CD4-positive, CD25-positive, alpha-beta regulatory T cell (primary cell): ENCODE data around the gene SMPD2. TPM values are rescaled to one million over a fixed set of nuclear protein-coding genes. Genes with fewer than 3 reads are reported as not detected.
A peak's percentile ranks its signal among the peaks of the same experiment; 100 is the strongest.

Experiments
- ATAC-seq, 2 donors: fragments of 150-1000 bp; cut with Tn5 transposase; one replicate each; pipeline ENCODE4 v1.10.0; 2021; ENCODE audit warnings: low read depth in 2 of 2, moderate number of reproducible peaks in 2 of 2, moderate library complexity in 1 of 2
- DNase-seq, 3 donors: peaks; one replicate each; pipeline versions ENCODE4 v3.0.0 to v3.0.0-alpha.2; 2012 to 2022; ENCODE audit warnings: mixed read lengths in 1 of 3
- H3K27ac ChIP-seq: one replicate; pipeline ENCODE4 v1.7.0; 2013; ENCODE audit warnings: mild to moderate bottlenecking, low read length; ENCODE audit not compliant: insufficient read depth, poor library complexity, severe bottlenecking
- H3K27me3 ChIP-seq: one replicate; pipeline ENCODE4 v1.7.0; 2013; ENCODE audit warnings: low read length; ENCODE audit not compliant: control insufficient read depth, insufficient read depth
- H3K36me3 ChIP-seq: one replicate; pipeline ENCODE4 v1.7.0; 2013; ENCODE audit warnings: mild to moderate bottlenecking, low read length, moderate library complexity; ENCODE audit not compliant: control insufficient read depth, insufficient read depth
- H3K4me1 ChIP-seq: 2 replicates; pipeline ENCODE4 v1.7.0; 2013; ENCODE audit warnings: mild to moderate bottlenecking, low read length; ENCODE audit not compliant: insufficient read depth, control insufficient read depth, poor library complexity, severe bottlenecking
- H3K4me3 ChIP-seq: one replicate; pipeline ENCODE4 v1.7.0; 2013; ENCODE audit warnings: low read depth, mild to moderate bottlenecking, low read length, moderate library complexity
- H3K9me3 ChIP-seq, 2 experiments: 1 replicate in 1 of 2; 2 replicates in 1 of 2; pipeline ENCODE4 v1.7.0; 2013; ENCODE audit warnings: low read length in 2 of 2, mild to moderate bottlenecking in 1 of 2, moderate library complexity in 1 of 2; ENCODE audit not compliant: control insufficient read depth in 2 of 2
- H3K27ac Mint-ChIP-seq, 3 donors: one replicate each; pipeline ENCODE4 v1.8.0; 2020 to 2022; ENCODE audit warnings: mild to moderate bottlenecking in 3 of 3, mixed read lengths in 3 of 3, moderate library complexity in 2 of 3
- H3K27me3 Mint-ChIP-seq: one replicate; pipeline ENCODE4 v1.8.0; 2022; ENCODE audit warnings: mild to moderate bottlenecking, mixed read lengths
- H3K36me3 Mint-ChIP-seq: one replicate; pipeline ENCODE4 v1.8.0; 2020; ENCODE audit warnings: mixed read lengths
- H3K4me1 Mint-ChIP-seq, 4 donors: one replicate each; pipeline ENCODE4 v1.8.0; 2020 to 2022; ENCODE audit warnings: mixed read lengths in 4 of 4, mild to moderate bottlenecking in 1 of 4
- H3K4me3 Mint-ChIP-seq, 4 donors: one replicate each; pipeline ENCODE4 v1.8.0; 2020 to 2022; ENCODE audit warnings: mild to moderate bottlenecking in 4 of 4, mixed read lengths in 4 of 4, moderate library complexity in 3 of 4
- H3K9me3 Mint-ChIP-seq, 7 donors: one replicate each; pipeline ENCODE4 v1.8.0; 2020 to 2022; ENCODE audit warnings: mixed read lengths in 7 of 7, mild to moderate bottlenecking in 3 of 7, moderate library complexity in 2 of 7
- polyA plus RNA-seq, 4 donors: library from polyadenylated mRNA; unstranded; fragments of 300-500 nt; fragmentation: Illumina TruSeq; gene quantifications; one replicate each; pipeline ENCODE4 v1.2.3, GENCODE V29; 2021
- total RNA-seq: library from RNA; stranded (reverse); gene quantifications from one replicate; pipeline ENCODE4 v1.2.3, GENCODE V29; 2022

Gene SMPD2
- total and polyA plus RNA-seq, 5 donors from 2014 or later: 9.5 to 30.2 (median 12.7) TPM

- Histone ChIP-seq H3K36me3 (peaks cover 3% of the 10 kb centered on the region), H3K9me3 (no peaks in the 10 kb centered on the region), H3K27ac (peak overlapping the region; percentile 86), H3K27me3 (no peaks in the 10 kb centered on the region), H3K4me3 (peak overlapping the region; percentile 75), H3K4me1 (peaks cover 35% of the 10 kb centered on the region)
- no peak for ATAC-seq
- Mint-ChIP-seq H3K4me3 (peak overlapping the region; percentile 79 to 93 (median 82)), H3K27ac (peak overlapping the region; percentile 81 to 93 (median 93)), H3K36me3 (peaks cover 20% of the 10 kb centered on the region), H3K4me1 (peaks cover 22 to 35% (median 26%) of the 10 kb centered on the region in 4 donors), H3K9me3 (peaks cover 0 to 2% (median 0%) of the 10 kb centered on the region in 7 donors), H3K27me3 (peaks cover 7% of the 10 kb centered on the region)
- DNase-seq: no peak
These were observed 43.6 kb downstream of the SMPD2 start for GRCh38 chr6:109484122-109484521.

GRCh38 chr6:109485266-109485935 lies 44.9 kb downstream of the SMPD2 start:
- Histone ChIP-seq H3K4me1 (peaks cover 22% of the 10 kb centered on the region), H3K36me3 (peaks cover 2% of the 10 kb centered on the region), H3K4me3 (no peak overlapping the region), H3K27ac (no peak overlapping the region), H3K9me3 (no peaks in the 10 kb centered on the region), H3K27me3 (no peaks in the 10 kb centered on the region)
- H3K9me3 Mint-ChIP-seq: peaks cover 0 to 2% (median 0%) of the 10 kb centered on the region in 7 donors
- DNase-seq: no peak
- no peak for ATAC-seq
- peaks cover 18 to 26% (median 21%) of the 10 kb centered on the region in 4 donors for H3K4me1 Mint-ChIP-seq
- H3K27ac Mint-ChIP-seq: peak overlapping the region in 2 of 3 donors; percentile 9 to 93
- peaks cover 7% of the 10 kb centered on the region for H3K27me3 Mint-ChIP-seq
- H3K36me3 Mint-ChIP-seq: peaks cover 13% of the 10 kb centered on the region
- peak overlapping the region in 2 of 4 donors; percentile 84 to 93 for H3K4me3 Mint-ChIP-seq

DNA sequence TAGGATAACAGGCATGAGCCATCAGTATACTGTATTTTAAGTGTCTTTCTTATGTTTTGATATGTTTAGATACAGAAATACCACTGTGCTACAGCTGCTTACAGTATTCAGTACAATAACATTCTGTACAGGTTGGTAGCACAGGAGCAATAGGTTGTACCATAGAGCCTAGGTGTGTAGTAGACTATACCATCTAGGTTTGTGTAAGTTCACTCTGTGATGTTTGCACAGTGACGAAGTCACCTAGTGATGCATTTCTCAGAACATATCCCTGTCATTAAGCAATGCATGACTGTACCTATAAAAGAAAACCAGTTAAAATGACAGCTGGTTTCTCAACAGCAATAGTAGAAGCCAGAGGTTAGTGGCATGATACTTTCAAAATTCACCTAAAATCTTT lies 45.5 kb downstream of the SMPD2 start:
- Mint-ChIP-seq H3K27me3 (peaks cover 7% of the 10 kb centered on the region), H3K4me1 (peaks cover 16 to 24% (median 20%) of the 10 kb centered on the region in 4 donors), H3K4me3 (peak overlapping the region in 2 of 4 donors; percentile 36 to 84), H3K9me3 (peaks cover 0 to 2% (median 0%) of the 10 kb centered on the region in 7 donors), H3K27ac (no peak overlapping the region), H3K36me3 (peaks cover 9% of the 10 kb centered on the region)
- Histone ChIP-seq H3K27me3 (no peaks in the 10 kb centered on the region), H3K27ac (no peak overlapping the region), H3K4me3 (no peak overlapping the region), H3K36me3 (no peaks in the 10 kb centered on the region), H3K4me1 (peaks cover 21% of the 10 kb centered on the region), H3K9me3 (no peaks in the 10 kb centered on the region)
- ATAC-seq (no peak), DNase-seq (no peak)

DNA sequence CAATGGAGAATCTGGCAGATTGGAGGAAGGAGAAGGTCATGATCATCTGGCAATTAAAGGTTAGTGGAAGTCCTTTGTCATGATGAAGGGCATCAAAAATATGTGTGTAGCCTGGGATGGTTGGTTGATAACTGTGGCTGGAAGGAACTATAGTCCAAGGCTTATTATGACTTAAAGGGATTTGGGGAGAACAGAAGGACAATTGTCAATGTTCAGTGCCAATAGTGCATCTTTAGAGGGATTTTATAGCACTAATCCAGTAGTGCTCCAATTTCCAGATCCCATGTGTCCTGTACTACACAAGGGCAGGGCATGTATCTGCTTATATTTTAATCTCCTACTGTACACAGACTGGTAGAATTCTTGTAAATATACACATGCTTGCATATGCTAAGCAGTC lies 47.5 kb downstream of the SMPD2 start:
- Mint-ChIP-seq H3K9me3 (peaks cover 0 to 2% (median 0%) of the 10 kb centered on the region in 7 donors), H3K27ac (no peak overlapping the region), H3K4me3 (peak overlapping the region in 2 of 4 donors; percentile 0 to 59), H3K36me3 (no peaks in the 10 kb centered on the region), H3K27me3 (no peaks in the 10 kb centered on the region), H3K4me1 (peaks cover 15 to 25% (median 19%) of the 10 kb centered on the region in 4 donors)
- H3K4me3 ChIP-seq: no peak overlapping the region
- no peak overlapping the region for H3K27ac ChIP-seq
- ATAC-seq (no peak), DNase-seq (no peak)
- H3K36me3 ChIP-seq: no peaks in the 10 kb centered on the region
- no peaks in the 10 kb centered on the region for H3K9me3 ChIP-seq
- H3K4me1 ChIP-seq: peaks cover 15% of the 10 kb centered on the region
- H3K27me3 ChIP-seq: no peaks in the 10 kb centered on the region

DNA sequence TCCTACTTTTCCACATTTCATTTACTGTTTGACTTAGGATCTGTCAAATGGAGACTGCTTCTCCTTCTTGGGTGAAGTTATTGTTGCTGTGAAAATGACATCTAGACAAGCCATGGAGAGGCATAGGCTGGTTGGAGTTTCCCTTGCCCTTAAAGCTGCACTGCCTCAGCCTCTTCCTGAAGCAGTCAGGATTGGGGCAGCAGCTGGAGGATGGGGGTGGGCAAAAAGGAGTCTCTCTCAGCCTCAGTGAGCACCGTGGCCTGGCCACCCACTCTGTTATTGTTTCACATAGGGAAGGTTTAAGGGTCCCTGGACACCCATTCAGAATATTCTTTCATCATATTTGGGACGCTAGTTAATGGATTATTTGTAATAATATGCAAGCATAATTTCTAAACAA lies 50.2 kb downstream of the SMPD2 start:
- Mint-ChIP-seq H3K4me1 (peaks cover 7 to 16% (median 14%) of the 10 kb centered on the region in 4 donors), H3K27ac (peak overlapping the region; percentile 32 to 79 (median 42)), H3K27me3 (no peaks in the 10 kb centered on the region), H3K4me3 (peak overlapping the region in 1 of 4 donors; percentile 39), H3K36me3 (no peaks in the 10 kb centered on the region), H3K9me3 (peaks cover 0 to 2% (median 0%) of the 10 kb centered on the region in 7 donors)
- DNase-seq: no peak
- H3K27me3 ChIP-seq: no peaks in the 10 kb centered on the region
- no peaks in the 10 kb centered on the region for H3K9me3 ChIP-seq
- H3K4me1 ChIP-seq: peaks cover 15% of the 10 kb centered on the region
- H3K27ac ChIP-seq: no peak overlapping the region
- ATAC-seq: no peak
- H3K4me3 ChIP-seq: no peak overlapping the region
- no peaks in the 10 kb centered on the region for H3K36me3 ChIP-seq

- Histone ChIP-seq H3K9me3 (no peaks in the 10 kb centered on the region), H3K36me3 (no peaks in the 10 kb centered on the region), H3K4me3 (no peak overlapping the region), H3K27ac (peak overlapping the region; percentile 47), H3K27me3 (no peaks in the 10 kb centered on the region), H3K4me1 (peaks cover 15% of the 10 kb centered on the region)
- no peaks in the 10 kb centered on the region for H3K27me3 Mint-ChIP-seq
- no peaks in the 10 kb centered on the region for H3K36me3 Mint-ChIP-seq
- peak overlapping the region; percentile 32 to 79 (median 42) for H3K27ac Mint-ChIP-seq
- peak overlapping the region in 2 of 4 donors; percentile 21 to 39 for H3K4me3 Mint-ChIP-seq
- H3K4me1 Mint-ChIP-seq: peaks cover 7 to 16% (median 14%) of the 10 kb centered on the region in 4 donors
- peak; percentile 99 for ATAC-seq
- DNase-seq: peak in 2 of 3 donors; percentile 51 to 83
- H3K9me3 Mint-ChIP-seq: peaks cover 0 to 2% (median 0%) of the 10 kb centered on the region in 7 donors
These were observed 50.8 kb downstream of the SMPD2 start for GRCh38 chr6:109491207-109491938.
